SK-N-SH treated with all-trans-retinoic acid at 6 μM for 48 hours (cell line): ENCODE results near the gene SPEM2.

ENCODE experiments used
- ATAC-seq: fragments of 200-7000 bp; cut with Tn5 transposase; 3 replicates; pipeline ENCODE4 v1.9.1; 2020; ENCODE audit warnings: mild to moderate bottlenecking, moderate library complexity
- ARNTL ChIP-seq: fragments of 450-650 bp; formaldehyde crosslinking; IDR thresholded peaks from 2 replicates; pipeline ENCODE4 v1.5.0; 2020; ENCODE audit warnings: low read depth, mild to moderate bottlenecking, moderate library complexity, borderline replicate concordance
- BACH2 ChIP-seq: fragments of 250-450 bp; sonication (Bioruptor Pico); IDR thresholded peaks from 2 replicates; pipeline ENCODE4 v1.9.0; 2021; ENCODE audit warnings: mild to moderate bottlenecking, borderline replicate concordance
- CSDC2 ChIP-seq: fragments of 250-450 bp; sonication (Bioruptor Pico); IDR thresholded peaks from 2 replicates; pipeline ENCODE4 v1.5.0; 2020; ENCODE audit warnings: mild to moderate bottlenecking, moderate library complexity
- ESRRG ChIP-seq: fragments of 250-450 bp; sonication (Bioruptor Pico); IDR thresholded peaks from 2 replicates; pipeline ENCODE4 v1.6.1; 2021; ENCODE audit warnings: mild to moderate bottlenecking
- GLIS3 ChIP-seq: fragments of 250-450 bp; sonication (Bioruptor Pico); IDR thresholded peaks from 2 replicates; pipeline ENCODE4 v1.5.0; 2020; ENCODE audit warnings: mild to moderate bottlenecking, moderate library complexity
- OSR1 ChIP-seq: fragments of 250-450 bp; sonication (Bioruptor Pico); IDR thresholded peaks from 2 replicates; pipeline ENCODE4 v1.8.0; 2022; ENCODE audit warnings: moderate library complexity, mild to moderate bottlenecking, inconsistent platforms
- RARB ChIP-seq: fragments of 250-450 bp; sonication (Bioruptor Pico); IDR thresholded peaks from 2 replicates; pipeline ENCODE4 v1.8.0; 2021; ENCODE audit warnings: mild to moderate bottlenecking, moderate library complexity
- SNAI2 ChIP-seq: fragments of 250-450 bp; sonication (Bioruptor Pico); IDR thresholded peaks from 2 replicates; pipeline ENCODE4 v1.5.0; 2020; ENCODE audit warnings: mild to moderate bottlenecking, moderate library complexity
- TCF4 ChIP-seq: fragments of 250-450 bp; sonication (Bioruptor Pico); IDR thresholded peaks from 2 replicates; pipeline ENCODE4 v1.8.0; 2021; ENCODE audit warnings: mild to moderate bottlenecking, moderate library complexity, borderline replicate concordance
- TOX ChIP-seq: fragments of 250-450 bp; sonication (Bioruptor Pico); IDR thresholded peaks from 2 replicates; pipeline ENCODE4 v1.8.0; 2021; ENCODE audit warnings: mild to moderate bottlenecking, moderate library complexity, borderline replicate concordance
- ZFP3 ChIP-seq: fragments of 250-450 bp; sonication (Bioruptor Pico); IDR thresholded peaks from 2 replicates; pipeline ENCODE4 v1.5.0; 2020; ENCODE audit warnings: mild to moderate bottlenecking, moderate library complexity
- ZFP30 ChIP-seq: fragments of 450-650 bp; formaldehyde crosslinking; IDR thresholded peaks from 2 replicates; pipeline ENCODE4 v1.5.0; 2022; ENCODE audit warnings: mild to moderate bottlenecking, moderate library complexity
- ZNF565 ChIP-seq: fragments of 450-650 bp; formaldehyde crosslinking; conservative IDR thresholded peaks from 2 replicates; pipeline ENCODE4 v1.5.0; 2020; ENCODE audit warnings: low read depth, mild to moderate bottlenecking, moderate library complexity
- ZNF70 ChIP-seq: fragments of 450-650 bp; formaldehyde crosslinking; IDR thresholded peaks from 2 replicates; pipeline ENCODE4 v1.5.0; 2020; ENCODE audit warnings: mild to moderate bottlenecking, moderate library complexity
- ZNF8 ChIP-seq: fragments of 450-650 bp; formaldehyde crosslinking; IDR thresholded peaks from 2 replicates; pipeline ENCODE4 v1.5.0; 2020; ENCODE audit warnings: mild to moderate bottlenecking, moderate library complexity
- TF ChIP-seq, protein P1 (sequence below): fragments of 250-450 bp; sonication (Bioruptor Pico); IDR thresholded peaks from 2 replicates; pipeline ENCODE4 v1.5.1; 2020; ENCODE audit warnings: low read depth, mild to moderate bottlenecking, moderate library complexity
- TF ChIP-seq, protein P2 (sequence below): fragments of 250-450 bp; sonication (Bioruptor Pico); IDR thresholded peaks from 2 replicates; pipeline ENCODE4 v1.5.1; 2021; ENCODE audit warnings: mild to moderate bottlenecking, moderate library complexity
- TF ChIP-seq, protein P3 (sequence below): fragments of 250-450 bp; sonication (Bioruptor Pico); IDR thresholded peaks from 2 replicates; pipeline ENCODE4 v1.5.0; 2020; ENCODE audit warnings: mild to moderate bottlenecking, moderate library complexity
- TF ChIP-seq, protein P4 (sequence below): fragments of 250-450 bp; sonication (Bioruptor Pico); IDR thresholded peaks from 2 replicates; pipeline ENCODE4 v1.8.0; 2021; ENCODE audit warnings: low read depth, mild to moderate bottlenecking, moderate library complexity, borderline replicate concordance

Gene SPEM2

DNA sequence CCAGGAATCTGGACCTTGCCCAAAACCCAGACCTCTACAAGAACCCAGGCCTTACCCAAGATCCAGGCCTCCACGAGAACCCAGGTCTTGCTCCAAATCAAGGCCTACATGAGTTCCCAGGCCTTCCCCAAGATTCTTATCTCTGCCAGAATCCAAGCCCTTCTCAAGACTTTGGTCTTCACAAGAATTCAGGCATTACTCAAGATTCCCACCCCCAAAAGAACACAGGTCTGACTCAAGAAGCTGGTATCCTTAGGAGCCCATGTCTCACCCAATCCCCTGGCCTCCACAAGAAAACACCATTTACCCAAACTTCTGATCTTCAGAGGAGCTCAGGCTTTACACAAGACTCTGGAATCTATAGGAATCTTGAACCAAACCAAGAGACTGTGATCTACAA is 5.8 kb downstream of the SPEM2 start:
- TF ChIP-seq CSDC2 (CRISPR knock-in tag) = no peak
- TF ChIP-seq, protein P1, sequence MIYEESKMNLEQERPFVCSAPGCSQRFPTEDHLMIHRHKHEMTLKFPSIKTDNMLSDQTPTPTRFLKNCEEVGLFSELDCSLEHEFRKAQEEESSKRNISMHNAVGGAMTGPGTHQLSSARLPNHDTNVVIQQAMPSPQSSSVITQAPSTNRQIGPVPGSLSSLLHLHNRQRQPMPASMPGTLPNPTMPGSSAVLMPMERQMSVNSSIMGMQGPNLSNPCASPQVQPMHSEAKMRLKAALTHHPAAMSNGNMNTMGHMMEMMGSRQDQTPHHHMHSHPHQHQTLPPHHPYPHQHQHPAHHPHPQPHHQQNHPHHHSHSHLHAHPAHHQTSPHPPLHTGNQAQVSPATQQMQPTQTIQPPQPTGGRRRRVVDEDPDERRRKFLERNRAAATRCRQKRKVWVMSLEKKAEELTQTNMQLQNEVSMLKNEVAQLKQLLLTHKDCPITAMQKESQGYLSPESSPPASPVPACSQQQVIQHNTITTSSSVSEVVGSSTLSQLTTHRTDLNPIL (CRISPR knock-in tag) = no peak
- no peak for TF ChIP-seq ZNF70 (CRISPR knock-in tag)
- no peak for TF ChIP-seq TCF4 (CRISPR knock-in tag)
- no peak for TF ChIP-seq ZNF565 (CRISPR knock-in tag)
- TF ChIP-seq RARB (CRISPR knock-in tag) = no peak
- TF ChIP-seq ZNF8 (CRISPR knock-in tag) = no peak
- ATAC-seq = no peak

DNA sequence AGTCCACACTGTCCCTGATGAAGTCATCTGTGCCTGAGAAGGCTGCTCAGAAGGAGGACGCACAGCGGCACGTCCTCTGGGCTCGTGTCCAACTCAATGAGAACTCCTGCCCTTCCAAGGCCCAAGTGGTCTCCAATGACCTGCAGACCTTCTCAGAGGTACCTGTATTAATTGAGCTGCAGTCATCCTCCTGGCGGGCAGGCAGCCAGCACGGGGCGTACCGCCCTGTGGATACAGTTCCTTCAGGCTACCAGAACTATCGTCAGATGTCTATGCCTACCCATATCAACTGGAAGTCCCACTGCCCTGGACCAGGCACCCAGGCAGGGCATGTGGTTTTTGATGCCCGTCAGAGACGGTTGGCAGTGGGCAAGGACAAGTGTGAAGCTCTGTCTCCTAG is 6.9 kb downstream of the SPEM2 start:
- no peak for TF ChIP-seq CSDC2 (CRISPR knock-in tag)
- TF ChIP-seq, protein P1 (CRISPR knock-in tag) = no peak
- TF ChIP-seq, protein P2, sequence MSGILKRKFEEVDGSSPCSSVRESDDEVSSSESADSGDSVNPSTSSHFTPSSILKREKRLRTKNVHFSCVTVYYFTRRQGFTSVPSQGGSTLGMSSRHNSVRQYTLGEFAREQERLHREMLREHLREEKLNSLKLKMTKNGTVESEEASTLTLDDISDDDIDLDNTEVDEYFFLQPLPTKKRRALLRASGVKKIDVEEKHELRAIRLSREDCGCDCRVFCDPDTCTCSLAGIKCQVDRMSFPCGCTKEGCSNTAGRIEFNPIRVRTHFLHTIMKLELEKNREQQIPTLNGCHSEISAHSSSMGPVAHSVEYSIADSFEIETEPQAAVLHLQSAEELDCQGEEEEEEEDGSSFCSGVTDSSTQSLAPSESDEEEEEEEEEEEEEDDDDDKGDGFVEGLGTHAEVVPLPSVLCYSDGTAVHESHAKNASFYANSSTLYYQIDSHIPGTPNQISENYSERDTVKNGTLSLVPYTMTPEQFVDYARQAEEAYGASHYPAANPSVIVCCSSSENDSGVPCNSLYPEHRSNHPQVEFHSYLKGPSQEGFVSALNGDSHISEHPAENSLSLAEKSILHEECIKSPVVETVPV (CRISPR knock-in tag) = no peak
- TF ChIP-seq ZFP30 (CRISPR knock-in tag) = no peak
- no peak for TF ChIP-seq ZNF565 (CRISPR knock-in tag)
- TF ChIP-seq TCF4 (CRISPR knock-in tag) = no peak
- no peak for TF ChIP-seq RARB (CRISPR knock-in tag)
- TF ChIP-seq, protein P3, sequence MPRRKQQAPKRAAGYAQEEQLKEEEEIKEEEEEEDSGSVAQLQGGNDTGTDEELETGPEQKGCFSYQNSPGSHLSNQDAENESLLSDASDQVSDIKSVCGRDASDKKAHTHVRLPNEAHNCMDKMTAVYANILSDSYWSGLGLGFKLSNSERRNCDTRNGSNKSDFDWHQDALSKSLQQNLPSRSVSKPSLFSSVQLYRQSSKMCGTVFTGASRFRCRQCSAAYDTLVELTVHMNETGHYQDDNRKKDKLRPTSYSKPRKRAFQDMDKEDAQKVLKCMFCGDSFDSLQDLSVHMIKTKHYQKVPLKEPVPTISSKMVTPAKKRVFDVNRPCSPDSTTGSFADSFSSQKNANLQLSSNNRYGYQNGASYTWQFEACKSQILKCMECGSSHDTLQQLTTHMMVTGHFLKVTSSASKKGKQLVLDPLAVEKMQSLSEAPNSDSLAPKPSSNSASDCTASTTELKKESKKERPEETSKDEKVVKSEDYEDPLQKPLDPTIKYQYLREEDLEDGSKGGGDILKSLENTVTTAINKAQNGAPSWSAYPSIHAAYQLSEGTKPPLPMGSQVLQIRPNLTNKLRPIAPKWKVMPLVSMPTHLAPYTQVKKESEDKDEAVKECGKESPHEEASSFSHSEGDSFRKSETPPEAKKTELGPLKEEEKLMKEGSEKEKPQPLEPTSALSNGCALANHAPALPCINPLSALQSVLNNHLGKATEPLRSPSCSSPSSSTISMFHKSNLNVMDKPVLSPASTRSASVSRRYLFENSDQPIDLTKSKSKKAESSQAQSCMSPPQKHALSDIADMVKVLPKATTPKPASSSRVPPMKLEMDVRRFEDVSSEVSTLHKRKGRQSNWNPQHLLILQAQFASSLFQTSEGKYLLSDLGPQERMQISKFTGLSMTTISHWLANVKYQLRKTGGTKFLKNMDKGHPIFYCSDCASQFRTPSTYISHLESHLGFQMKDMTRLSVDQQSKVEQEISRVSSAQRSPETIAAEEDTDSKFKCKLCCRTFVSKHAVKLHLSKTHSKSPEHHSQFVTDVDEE (CRISPR knock-in tag) = no peak
- TF ChIP-seq OSR1 (CRISPR knock-in tag) = no peak
- no peak for TF ChIP-seq ZFP3 (CRISPR knock-in tag)
- ATAC-seq = no peak

DNA sequence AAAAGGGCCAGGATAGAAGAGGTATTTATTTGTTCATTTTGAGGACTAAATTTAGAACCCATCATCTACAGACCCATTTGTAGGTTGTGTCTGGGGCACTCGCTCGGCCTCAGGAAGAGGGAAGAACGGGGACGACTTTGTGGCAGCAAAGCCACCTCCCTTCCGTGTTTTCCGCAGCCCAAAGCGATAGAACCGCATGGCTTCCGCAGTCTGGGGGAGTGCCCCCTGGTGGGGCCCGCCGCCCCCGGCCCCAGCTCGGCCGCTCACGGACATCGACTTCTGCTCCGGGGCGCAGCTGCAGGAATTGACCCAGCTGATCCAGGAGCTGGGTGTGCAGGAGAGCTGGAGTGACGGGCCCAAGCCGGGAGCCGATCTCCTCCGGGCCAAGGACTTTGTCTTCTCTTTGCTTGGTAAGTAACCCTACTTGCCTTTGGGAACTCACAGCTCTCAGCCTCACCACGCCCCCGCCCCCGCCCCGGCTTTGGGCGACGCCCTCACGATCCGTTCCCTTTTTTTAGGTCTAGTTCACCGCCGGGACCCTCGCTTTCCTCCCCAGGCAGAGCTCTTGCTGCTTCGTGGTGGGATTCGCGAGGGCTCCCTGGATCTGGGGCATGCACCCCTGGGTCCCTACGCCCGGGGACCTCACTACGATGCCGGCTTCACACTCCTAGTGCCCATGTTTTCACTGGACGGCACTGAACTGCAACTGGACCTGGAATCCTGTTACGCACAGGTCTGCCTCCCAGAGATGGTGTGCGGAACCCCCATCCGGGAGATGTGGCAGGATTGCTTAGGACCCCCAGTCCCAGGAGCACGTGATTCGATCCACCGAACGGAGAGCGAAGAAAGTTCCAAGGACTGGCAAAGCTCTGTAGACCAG is 10.5 kb downstream of the SPEM2 start:
- peak; percentile 34 for ATAC-seq
- TF ChIP-seq, protein P1 (CRISPR knock-in tag) = no peak
- TF ChIP-seq RARB (CRISPR knock-in tag) (no peak), BACH2 (CRISPR knock-in tag) (no peak), TOX (CRISPR knock-in tag) (no peak), CSDC2 (CRISPR knock-in tag) (no peak), ARNTL (CRISPR knock-in tag) (no peak), ZNF8 (CRISPR knock-in tag) (no peak), ZNF565 (CRISPR knock-in tag) (no peak), GLIS3 (CRISPR knock-in tag) (no peak), OSR1 (CRISPR knock-in tag) (no peak), ESRRG (no peak), SNAI2 (CRISPR knock-in tag) (no peak), ZFP30 (CRISPR knock-in tag) (no peak), TCF4 (CRISPR knock-in tag) (no peak), ZNF70 (CRISPR knock-in tag) (no peak)
- TF ChIP-seq, protein P4, sequence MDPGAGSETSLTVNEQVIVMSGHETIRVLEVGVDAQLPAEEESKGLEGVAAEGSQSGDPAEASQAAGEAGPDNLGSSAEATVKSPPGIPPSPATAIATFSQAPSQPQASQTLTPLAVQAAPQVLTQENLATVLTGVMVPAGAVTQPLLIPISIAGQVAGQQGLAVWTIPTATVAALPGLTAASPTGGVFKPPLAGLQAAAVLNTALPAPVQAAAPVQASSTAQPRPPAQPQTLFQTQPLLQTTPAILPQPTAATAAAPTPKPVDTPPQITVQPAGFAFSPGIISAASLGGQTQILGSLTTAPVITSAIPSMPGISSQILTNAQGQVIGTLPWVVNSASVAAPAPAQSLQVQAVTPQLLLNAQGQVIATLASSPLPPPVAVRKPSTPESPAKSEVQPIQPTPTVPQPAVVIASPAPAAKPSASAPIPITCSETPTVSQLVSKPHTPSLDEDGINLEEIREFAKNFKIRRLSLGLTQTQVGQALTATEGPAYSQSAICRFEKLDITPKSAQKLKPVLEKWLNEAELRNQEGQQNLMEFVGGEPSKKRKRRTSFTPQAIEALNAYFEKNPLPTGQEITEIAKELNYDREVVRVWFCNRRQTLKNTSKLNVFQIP (CRISPR knock-in tag) = no peak
- TF ChIP-seq, protein P3 (CRISPR knock-in tag) = no peak
- TF ChIP-seq, protein P2 (CRISPR knock-in tag) = no peak
